ENCODE results near the gene IGFBP7.

IGFBP7 gene

DNA sequence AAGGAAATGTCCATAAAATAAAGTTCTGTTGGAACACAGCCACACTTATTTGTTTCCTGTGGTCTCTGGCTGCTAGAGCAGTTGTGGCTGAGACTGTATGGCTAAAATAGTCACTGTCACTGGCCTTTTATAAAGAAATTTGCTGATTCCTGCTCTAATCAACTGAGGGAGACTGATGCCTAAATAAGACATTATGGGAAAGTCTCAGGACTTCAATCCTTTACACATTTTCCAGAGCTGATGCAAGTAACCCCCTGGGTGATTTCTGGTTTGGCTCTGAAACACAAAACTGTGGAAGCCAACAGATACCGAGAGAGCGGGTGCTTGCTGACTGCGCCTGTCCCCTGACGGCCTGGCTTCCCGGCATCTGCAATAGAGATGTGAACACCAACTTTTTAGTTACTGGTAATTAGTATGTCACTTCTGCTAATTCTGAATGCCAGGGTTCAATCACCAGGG, 67.4 kb downstream of the IGFBP7 start:
- H3K4me1 Mint-ChIP-seq, result no peaks in the 10 kb centered on the region
- CTCF ChIA-PET, result no interaction called here
- peaks cover 22% of the 10 kb centered on the region for H3K27me3 Mint-ChIP-seq
- no peaks in the 10 kb centered on the region for H3K36me3 Mint-ChIP-seq
- no peak overlapping the region for H3K4me3 Mint-ChIP-seq
- no peak for DNase-seq
- no peak overlapping the region for H3K27ac Mint-ChIP-seq
- no peaks in the 10 kb centered on the region for H3K9me3 Mint-ChIP-seq

DNA sequence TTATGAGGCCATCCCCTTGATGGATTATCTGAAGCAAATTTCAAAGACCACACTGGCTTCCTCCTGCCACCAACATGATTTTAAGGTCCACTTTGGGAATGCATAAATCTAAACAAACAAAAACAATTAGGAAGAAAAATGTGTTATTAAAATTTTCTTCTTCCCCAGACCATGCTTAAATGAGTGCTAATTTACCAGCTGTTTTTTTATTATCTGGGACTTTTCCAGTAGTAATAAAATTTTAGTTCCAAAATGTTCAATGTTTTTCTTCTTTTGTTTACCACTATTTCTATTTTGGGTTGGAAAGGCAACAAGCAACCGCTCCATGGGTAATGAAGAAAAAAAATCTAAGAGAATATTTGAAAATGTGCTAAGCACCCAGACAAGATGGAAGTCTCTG, 69.2 kb downstream of the IGFBP7 start:
- CTCF ChIA-PET, result no interaction called here
- no peak overlapping the region for H3K4me3 Mint-ChIP-seq
- no peak overlapping the region for H3K27ac Mint-ChIP-seq
- peaks cover 22% of the 10 kb centered on the region for H3K27me3 Mint-ChIP-seq
- DNase-seq, result no peak
- no peaks in the 10 kb centered on the region for H3K36me3 Mint-ChIP-seq
- no peaks in the 10 kb centered on the region for H3K9me3 Mint-ChIP-seq
- no peaks in the 10 kb centered on the region for H3K4me1 Mint-ChIP-seq

DNA sequence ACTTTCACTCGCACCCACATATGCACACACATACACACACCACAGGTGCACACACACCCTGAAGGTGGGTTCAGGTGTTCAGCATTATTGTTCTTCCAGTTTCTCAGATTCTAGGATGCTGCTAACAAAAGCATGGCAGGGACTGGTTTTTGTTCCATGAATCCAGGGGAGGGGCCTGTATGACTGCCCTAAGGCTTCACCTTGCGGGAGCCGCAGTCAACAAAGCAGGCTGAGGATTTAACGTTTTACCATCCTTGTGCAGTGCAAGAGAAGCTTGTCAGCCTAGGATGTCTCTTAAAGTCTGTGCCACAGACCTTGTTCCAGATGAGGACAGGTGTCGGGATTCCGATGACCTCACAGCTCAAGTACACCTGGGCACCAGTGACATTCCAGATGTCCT, 69.7 kb downstream of the IGFBP7 start:
- DNase-seq, result no peak
- Mint-ChIP-seq H3K27me3 (peaks cover 22% of the 10 kb centered on the region), H3K4me3 (no peak overlapping the region), H3K4me1 (no peaks in the 10 kb centered on the region), H3K27ac (no peak overlapping the region), H3K36me3 (no peaks in the 10 kb centered on the region), H3K9me3 (no peaks in the 10 kb centered on the region)
- CTCF ChIA-PET, result interaction anchor here (1.5 kb wide), 1 partner anchor 10 kb away, joined by 4 read pairs; no protein-coding TSS in a partner anchor

DNA sequence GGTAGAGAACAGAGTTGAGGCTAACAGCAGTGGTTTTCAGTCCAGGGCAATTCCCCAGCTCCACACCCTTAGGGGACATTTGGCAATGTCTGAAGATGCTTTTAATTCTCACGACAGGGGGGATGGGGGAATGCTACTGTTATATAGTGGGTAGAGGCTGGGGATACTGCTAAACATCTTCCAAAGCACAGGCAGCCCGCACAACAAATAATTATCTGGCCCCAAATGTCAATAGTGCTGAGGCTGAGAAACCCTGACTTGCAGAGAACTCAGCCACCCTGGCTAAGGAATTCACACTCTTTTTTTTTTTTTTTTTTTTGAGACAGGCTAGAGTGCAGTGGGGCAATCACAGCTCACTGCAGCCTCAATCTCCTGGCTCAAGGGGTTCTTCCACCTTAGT, 70.8 kb downstream of the IGFBP7 start:
- peaks cover 22% of the 10 kb centered on the region for H3K27me3 Mint-ChIP-seq
- no peak overlapping the region for H3K4me3 Mint-ChIP-seq
- no peak for DNase-seq
- CTCF ChIA-PET, result interaction anchor here (1.1 to 1.5 kb wide), 2 partner anchors 9 to 176 kb away, joined by 3 to 4 read pairs; no protein-coding TSS in a partner anchor
- no peaks in the 10 kb centered on the region for H3K36me3 Mint-ChIP-seq
- H3K27ac Mint-ChIP-seq, result no peak overlapping the region
- H3K9me3 Mint-ChIP-seq, result no peaks in the 10 kb centered on the region
- H3K4me1 Mint-ChIP-seq, result no peaks in the 10 kb centered on the region

DNA sequence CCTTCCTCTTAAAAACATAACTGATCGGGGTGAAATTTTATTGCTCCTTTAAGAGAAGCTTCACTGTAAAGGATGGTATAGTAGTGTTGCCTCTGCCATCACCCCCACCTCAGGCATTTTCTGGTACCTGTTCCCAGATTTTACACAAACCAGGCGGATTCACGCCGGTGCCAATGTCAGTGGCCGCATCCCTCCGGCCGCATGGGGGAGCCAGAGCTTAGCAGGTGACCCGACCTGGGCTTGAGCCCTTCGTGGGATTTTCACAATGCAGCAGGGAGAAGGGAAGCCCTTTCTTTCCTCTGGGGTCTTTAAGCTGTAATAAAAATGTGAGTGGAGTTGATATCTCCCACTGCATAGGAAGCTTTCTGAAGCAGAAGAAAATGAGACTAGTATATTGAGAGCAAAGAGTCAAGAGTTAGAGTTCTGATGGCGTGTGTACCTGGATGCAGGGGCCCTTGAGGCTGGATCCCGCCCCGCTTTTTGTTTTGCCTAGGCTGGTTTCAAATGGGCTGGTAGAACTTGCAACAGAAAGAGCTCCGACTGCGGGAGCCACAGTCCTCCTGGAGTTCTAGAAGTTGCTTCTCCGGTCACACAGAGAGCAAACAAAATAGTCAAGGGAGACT, 72.1 kb downstream of the IGFBP7 start:
- H3K4me1 Mint-ChIP-seq, result no peaks in the 10 kb centered on the region
- no peak for DNase-seq
- peaks cover 22% of the 10 kb centered on the region for H3K27me3 Mint-ChIP-seq
- H3K27ac Mint-ChIP-seq, result no peak overlapping the region
- H3K4me3 Mint-ChIP-seq, result no peak overlapping the region
- H3K9me3 Mint-ChIP-seq, result no peaks in the 10 kb centered on the region
- peaks cover 3% of the 10 kb centered on the region for H3K36me3 Mint-ChIP-seq
- CTCF ChIA-PET, result interaction anchor here (1.0 to 1.1 kb wide), 3 partner anchors 14 to 177 kb away, joined by 3 to 4 read pairs (median 3); no protein-coding TSS in a partner anchor

DNA sequence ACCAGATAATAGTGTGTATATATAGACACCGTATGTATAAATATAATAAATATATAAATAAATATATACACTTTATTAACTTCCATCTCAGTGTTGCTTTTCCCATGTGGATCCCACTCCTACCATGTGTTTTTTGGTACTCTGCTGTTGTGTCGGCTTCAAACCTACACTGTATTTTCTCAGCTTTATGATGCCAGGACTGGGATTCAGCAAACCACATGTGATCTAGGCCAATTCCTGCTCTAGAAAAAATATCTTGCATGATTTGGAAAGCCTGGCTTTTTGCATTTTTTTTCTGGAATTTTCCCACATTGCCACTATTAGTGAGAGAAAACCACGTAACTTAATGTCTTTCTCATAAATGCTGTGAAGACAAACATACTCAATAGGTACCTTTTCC, 75.7 kb downstream of the IGFBP7 start:
- no peaks in the 10 kb centered on the region for H3K4me1 Mint-ChIP-seq
- no peak for DNase-seq
- peaks cover 21% of the 10 kb centered on the region for H3K36me3 Mint-ChIP-seq
- no peak overlapping the region for H3K4me3 Mint-ChIP-seq
- H3K9me3 Mint-ChIP-seq, result no peaks in the 10 kb centered on the region
- H3K27me3 Mint-ChIP-seq, result peaks cover 10% of the 10 kb centered on the region
- H3K27ac Mint-ChIP-seq, result no peak overlapping the region
- CTCF ChIA-PET, result no interaction called here

DNA sequence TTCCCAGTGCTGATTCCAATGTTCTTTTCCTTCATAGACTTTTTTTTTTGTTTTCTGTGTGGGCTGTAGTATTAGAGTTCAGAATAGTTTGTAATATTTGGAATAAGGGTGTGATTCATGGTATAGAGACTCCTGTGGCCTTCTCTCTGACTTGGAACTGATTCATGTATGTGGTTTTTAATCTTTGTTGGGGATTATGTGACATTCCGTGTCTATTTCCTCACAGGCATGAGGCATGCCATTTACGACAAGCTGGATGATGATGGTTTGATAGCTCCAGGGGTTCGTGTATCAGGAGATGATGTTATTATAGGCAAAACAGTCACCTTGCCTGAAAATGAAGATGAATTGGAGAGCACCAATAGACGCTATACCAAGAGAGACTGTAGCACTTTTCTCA, 87.1 kb downstream of the IGFBP7 start:
- CTCF ChIA-PET, result interaction anchor here (1.0 kb wide), 1 partner anchor 15 kb away, joined by 3 read pairs; no protein-coding TSS in a partner anchor
- Mint-ChIP-seq H3K4me1 (no peaks in the 10 kb centered on the region), H3K4me3 (no peak overlapping the region), H3K36me3 (peaks cover 54% of the 10 kb centered on the region), H3K9me3 (no peaks in the 10 kb centered on the region), H3K27ac (no peak overlapping the region), H3K27me3 (no peaks in the 10 kb centered on the region)
- no peak for DNase-seq

DNA sequence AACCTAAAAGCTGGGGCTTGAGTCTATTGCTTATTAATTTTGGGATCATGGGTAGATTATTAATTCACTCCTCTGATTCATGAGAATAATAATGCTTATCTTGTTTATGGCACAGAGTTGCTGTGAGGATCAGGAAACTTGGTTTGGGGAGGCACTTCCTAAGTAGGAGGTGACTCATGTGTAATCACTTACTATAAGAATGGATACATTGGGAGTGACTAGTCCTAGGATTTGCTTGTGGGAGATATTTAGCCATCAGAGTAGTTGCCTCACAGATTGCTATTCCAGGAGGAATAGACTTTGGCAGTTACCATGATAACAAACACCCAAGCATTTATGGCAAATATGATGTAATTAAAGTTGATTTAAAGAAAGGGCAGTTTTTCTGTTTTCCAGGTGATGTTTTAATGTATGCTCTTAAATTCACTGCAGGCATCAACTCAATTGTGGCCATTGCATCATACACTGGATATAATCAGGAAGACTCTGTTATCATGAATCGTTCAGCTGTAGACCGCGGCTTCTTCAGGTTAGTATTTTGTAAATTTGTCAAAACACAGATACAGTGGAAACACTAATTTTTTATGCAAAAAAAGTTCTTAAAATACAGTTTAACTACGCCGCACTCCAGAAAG, 89.6 kb downstream of the IGFBP7 start:
- CTCF ChIA-PET, result no interaction called here
- H3K4me1 Mint-ChIP-seq, result no peaks in the 10 kb centered on the region
- H3K27ac Mint-ChIP-seq, result peak overlapping the region; percentile 9
- H3K4me3 Mint-ChIP-seq, result no peak overlapping the region
- H3K9me3 Mint-ChIP-seq, result no peaks in the 10 kb centered on the region
- no peak for DNase-seq
- no peaks in the 10 kb centered on the region for H3K27me3 Mint-ChIP-seq
- peaks cover 55% of the 10 kb centered on the region for H3K36me3 Mint-ChIP-seq

DNA sequence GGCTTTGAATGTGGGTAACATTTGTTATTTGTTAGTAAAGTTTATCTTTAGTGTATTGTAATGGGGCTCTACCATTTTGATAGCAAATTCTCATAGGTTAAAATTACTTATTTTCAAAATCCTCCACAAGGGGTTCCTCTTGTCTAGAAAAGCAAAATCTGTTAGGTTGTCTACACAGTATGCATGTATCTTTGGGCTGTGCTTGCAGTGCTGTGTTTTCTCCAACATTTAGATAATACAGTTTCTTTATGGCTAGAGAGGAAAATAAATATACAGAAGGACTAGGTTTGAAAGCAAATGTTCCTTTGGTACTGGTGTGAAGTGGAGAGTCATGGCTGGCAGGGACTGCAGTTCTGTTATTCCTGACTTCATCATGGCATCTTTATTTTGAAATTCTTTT, 91.2 kb downstream of the IGFBP7 start:
- Mint-ChIP-seq H3K4me1 (no peaks in the 10 kb centered on the region), H3K4me3 (no peak overlapping the region), H3K27ac (no peak overlapping the region), H3K9me3 (no peaks in the 10 kb centered on the region), H3K27me3 (no peaks in the 10 kb centered on the region), H3K36me3 (peaks cover 50% of the 10 kb centered on the region)
- DNase-seq, result no peak
- CTCF ChIA-PET, result no interaction called here

DNA sequence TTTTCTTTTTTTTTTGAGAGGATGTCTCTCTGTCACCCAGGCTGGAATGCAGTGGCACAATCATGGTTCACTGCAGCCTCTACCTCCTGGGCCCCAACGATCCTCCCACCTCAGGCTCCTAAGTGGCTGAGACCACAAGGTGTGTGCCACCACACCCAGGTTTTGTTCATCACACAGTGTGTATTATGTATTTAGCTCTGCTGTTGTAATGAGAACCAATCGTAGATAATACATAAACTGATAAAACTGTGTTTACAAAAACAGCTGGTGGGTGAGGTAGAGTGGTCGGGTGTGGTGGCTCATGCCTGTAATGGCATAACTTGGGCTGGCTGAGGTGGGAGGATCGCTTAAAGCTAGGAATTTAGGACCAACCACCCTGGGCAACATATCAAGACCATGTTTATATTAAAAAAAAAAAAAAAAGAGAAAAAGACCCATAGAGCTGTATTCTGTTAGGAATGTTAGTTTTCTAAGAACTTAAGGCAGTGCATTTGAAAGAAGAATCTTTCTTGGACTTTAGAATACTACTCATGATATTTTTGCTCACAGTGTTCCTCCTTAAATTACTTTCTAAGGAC, 96.6 kb downstream of the IGFBP7 start:
- Mint-ChIP-seq H3K27ac (no peak overlapping the region), H3K36me3 (peaks cover 46% of the 10 kb centered on the region), H3K4me1 (no peaks in the 10 kb centered on the region), H3K27me3 (no peaks in the 10 kb centered on the region), H3K4me3 (no peak overlapping the region), H3K9me3 (no peaks in the 10 kb centered on the region)
- CTCF ChIA-PET, result no interaction called here
- no peak for DNase-seq

DNA sequence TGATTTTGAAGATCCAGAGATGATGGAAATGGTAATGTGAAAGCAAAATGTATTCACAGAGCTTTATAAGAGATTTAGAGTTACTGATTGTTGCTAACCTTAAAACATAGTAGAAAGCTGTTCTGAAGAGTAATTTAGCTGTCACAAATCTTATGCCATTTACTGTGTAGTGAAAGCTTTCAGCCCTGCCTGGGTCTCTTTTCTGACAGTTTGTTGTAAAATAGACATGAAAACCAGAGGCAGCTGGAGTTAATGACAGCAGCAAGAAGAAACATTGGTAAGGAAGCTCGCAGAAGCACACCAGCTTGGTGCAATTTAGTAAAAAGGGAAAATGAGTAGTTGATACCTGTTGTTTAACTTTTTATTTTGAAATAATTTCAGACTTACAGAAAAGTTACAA, 110.4 kb downstream of the IGFBP7 start:
- no peak for DNase-seq
- H3K9me3 Mint-ChIP-seq, result no peaks in the 10 kb centered on the region
- H3K36me3 Mint-ChIP-seq, result peaks cover 50% of the 10 kb centered on the region
- CTCF ChIA-PET, result no interaction called here
- H3K4me1 Mint-ChIP-seq, result no peaks in the 10 kb centered on the region
- H3K27ac Mint-ChIP-seq, result no peak overlapping the region
- H3K4me3 Mint-ChIP-seq, result no peak overlapping the region
- no peaks in the 10 kb centered on the region for H3K27me3 Mint-ChIP-seq

DNA sequence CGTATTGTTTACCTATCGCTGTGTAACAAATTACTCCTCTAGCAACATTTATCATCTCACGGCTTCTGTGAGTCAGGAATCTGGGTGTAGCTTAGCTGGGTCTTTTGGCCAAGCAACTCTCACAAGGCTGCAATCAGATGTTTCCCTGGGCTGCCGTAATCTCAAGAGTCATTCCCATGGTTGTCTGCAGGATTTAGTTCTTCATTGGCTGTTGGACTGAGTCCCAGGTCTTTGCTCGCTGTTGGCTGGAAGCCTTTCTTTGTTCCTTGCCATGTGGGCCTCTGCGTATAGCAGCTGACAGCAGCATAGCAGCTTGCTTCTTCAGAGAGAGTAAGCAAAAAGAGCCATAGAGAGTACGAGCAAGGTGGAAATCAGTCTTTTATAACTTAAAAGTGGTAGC, 114.7 kb downstream of the IGFBP7 start:
- peaks cover 3% of the 10 kb centered on the region for H3K4me1 Mint-ChIP-seq
- no peak overlapping the region for H3K27ac Mint-ChIP-seq
- peaks cover 63% of the 10 kb centered on the region for H3K36me3 Mint-ChIP-seq
- H3K4me3 Mint-ChIP-seq, result no peak overlapping the region
- H3K9me3 Mint-ChIP-seq, result no peaks in the 10 kb centered on the region
- no peaks in the 10 kb centered on the region for H3K27me3 Mint-ChIP-seq
- DNase-seq, result no peak
- CTCF ChIA-PET, result no interaction called here

DNA sequence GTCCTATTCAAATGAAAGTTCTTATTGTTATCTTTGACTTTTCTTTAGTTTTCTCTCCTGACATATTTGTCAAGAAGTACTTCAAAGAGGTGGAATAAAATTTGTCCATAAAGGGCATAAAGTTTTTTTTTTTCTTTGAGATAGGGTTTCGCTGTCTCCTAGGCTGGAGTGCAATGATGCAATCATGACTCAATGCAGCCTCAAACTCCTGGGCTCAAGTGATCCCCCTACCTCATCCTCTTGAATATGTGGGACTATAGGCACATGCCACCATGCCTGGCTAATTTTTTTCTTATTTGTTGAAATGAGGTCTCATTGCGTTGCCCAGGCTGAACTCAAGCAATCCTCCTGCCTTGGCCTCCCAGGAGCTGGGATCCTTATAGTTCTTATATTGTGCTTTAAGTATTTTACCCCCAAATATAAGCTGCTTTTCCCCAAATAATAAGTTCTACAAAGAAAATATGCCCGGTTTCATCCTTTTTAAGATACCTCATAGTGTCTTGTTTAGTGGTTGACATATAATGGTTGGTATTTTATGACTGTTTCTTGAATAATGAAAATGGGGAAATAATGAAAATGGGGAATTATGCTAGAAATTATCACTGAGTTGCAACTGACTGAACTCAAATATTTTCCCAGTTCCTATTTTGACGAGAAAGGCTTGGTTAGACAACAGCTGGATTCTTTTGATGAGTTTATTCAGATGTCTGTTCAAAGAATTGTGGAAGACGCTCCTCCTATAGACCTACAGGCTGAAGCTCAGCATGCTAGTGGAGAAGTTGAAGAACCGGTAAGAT, 119.9 kb downstream of the IGFBP7 start:
- CTCF ChIA-PET, result no interaction called here
- H3K27ac Mint-ChIP-seq, result no peak overlapping the region
- H3K4me3 Mint-ChIP-seq, result no peak overlapping the region
- peaks cover 3% of the 10 kb centered on the region for H3K4me1 Mint-ChIP-seq
- H3K9me3 Mint-ChIP-seq, result no peaks in the 10 kb centered on the region
- no peak for DNase-seq
- H3K27me3 Mint-ChIP-seq, result no peaks in the 10 kb centered on the region
- H3K36me3 Mint-ChIP-seq, result peaks cover 58% of the 10 kb centered on the region

DNA sequence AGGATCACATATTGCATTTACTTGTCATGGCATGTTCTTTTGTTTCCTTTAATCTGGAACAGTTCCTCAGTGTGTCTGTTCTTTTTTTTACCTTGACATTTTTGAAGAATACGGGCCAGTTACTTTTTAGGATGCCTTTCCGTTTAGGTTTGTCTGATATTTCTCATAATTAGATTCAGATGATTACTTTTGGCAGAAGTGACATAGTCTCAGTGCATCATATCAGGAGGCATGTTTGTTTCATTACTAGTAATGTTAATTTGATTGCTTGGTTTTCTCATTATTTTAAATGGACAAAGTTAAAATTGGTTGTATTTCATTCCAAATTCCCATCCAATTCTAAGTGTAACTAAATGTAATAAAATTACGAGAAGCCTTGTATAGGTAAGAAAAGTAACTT, 123.2 kb downstream of the IGFBP7 start:
- Mint-ChIP-seq H3K9me3 (no peaks in the 10 kb centered on the region), H3K27ac (no peak overlapping the region), H3K4me1 (peaks cover 15% of the 10 kb centered on the region), H3K27me3 (no peaks in the 10 kb centered on the region), H3K36me3 (peaks cover 48% of the 10 kb centered on the region), H3K4me3 (no peak overlapping the region)
- DNase-seq, result no peak
- CTCF ChIA-PET, result no interaction called here

Measured in activated naive CD4-positive, alpha-beta T cell treated with anti-CD3 and anti-CD28 coated beads, Interleukin-2, amount 10 ng/mL, durations not matched to agents 7 days and 5 days (primary cell).